Thymus (tissue), 11 donors: ENCODE results near the gene LDAF1. TPM values are rescaled to one million over a fixed set of nuclear protein-coding genes. Genes with fewer than 3 reads are reported as not detected.

ENCODE experiments used
- DNase-seq, 9 donors: peaks; one replicate each; pipeline ENCODE4 v3.0.0-alpha.2; 2013; ENCODE audit warnings: low spot score in 9 of 9, low read depth in 6 of 9, missing footprints in 1 of 9
- H3K27ac ChIP-seq, 2 donors: one replicate each; pipeline ENCODE4 v1.5.1; 2013; ENCODE audit warnings: control low read depth in 1 of 2, low read depth in 1 of 2, low read length in 1 of 2, mild to moderate bottlenecking in 1 of 2, moderate library complexity in 1 of 2
- H3K27me3 ChIP-seq, 2 donors: one replicate each; pipeline ENCODE4 v1.5.1; 2013; ENCODE audit warnings: low read length in 1 of 2; ENCODE audit not compliant: control insufficient read depth in 2 of 2, insufficient read depth in 1 of 2
- H3K36me3 ChIP-seq, 2 donors: one replicate each; pipeline ENCODE4 v1.5.1; 2013; ENCODE audit warnings: low read length in 1 of 2, mild to moderate bottlenecking in 1 of 2, moderate library complexity in 1 of 2; ENCODE audit not compliant: control insufficient read depth in 2 of 2, insufficient read depth in 2 of 2
- H3K4me1 ChIP-seq, 2 donors: one replicate each; pipeline ENCODE4 v1.5.1; 2013; ENCODE audit warnings: low read length in 2 of 2; ENCODE audit not compliant: control insufficient read depth in 2 of 2, insufficient read depth in 2 of 2
- H3K4me3 ChIP-seq, 2 donors: one replicate each; pipeline ENCODE4 v1.5.1; 2013; ENCODE audit warnings: low read length in 2 of 2, control low read depth in 1 of 2, mild to moderate bottlenecking in 1 of 2
- H3K9me3 ChIP-seq, 2 donors: one replicate each; pipeline ENCODE4 v1.5.1; 2013; ENCODE audit warnings: low read length in 1 of 2, mild to moderate bottlenecking in 1 of 2; ENCODE audit not compliant: control insufficient read depth in 2 of 2, insufficient read depth in 1 of 2
- WGBS: extraction: QIAGEN DNeasy Blood & Tissue Kit; methylation state at CpG from one replicate; pipeline ENCODE4 v1.1.7; 2013; 5-methylcytosine and 5-hydroxymethylcytosine counted together
- polyA plus RNA-seq: library from polyadenylated mRNA; stranded (reverse); fragments of 200-250 nt; gene quantifications from one replicate; pipeline ENCODE4 v1.2.3, GENCODE V29; 2013
- total RNA-seq: library from RNA; stranded (reverse); fragments of 120-200 nt; gene quantifications from one replicate; pipeline ENCODE4 v1.2.4, GENCODE V29; 2013
- donor health status: healthy.

Gene LDAF1
- total and polyA plus RNA-seq, 2 donors: 9.7 to 18.8 TPM

GRCh38 chr16:21218153-21218552, 59.7 kb downstream of the LDAF1 start:
- H3K9me3 ChIP-seq: no peaks in the 10 kb centered on the region
- no peak overlapping the region for H3K27ac ChIP-seq
- no peaks in the 10 kb centered on the region for H3K36me3 ChIP-seq
- DNase-seq: no peak
- H3K27me3 ChIP-seq: peaks cover 0 to 8% of the 10 kb centered on the region in 2 donors
- no peak overlapping the region for H3K4me3 ChIP-seq
- H3K4me1 ChIP-seq: no peaks in the 10 kb centered on the region
- WGBS: 70% methylated on average over 7 of the region's 7 CpGs

GRCh38 chr16:21219551-21219950, 61.1 kb downstream of the LDAF1 start:
- 99% methylated on average over 2 of the region's 2 CpGs for WGBS
- H3K4me3 ChIP-seq: no peak overlapping the region
- H3K9me3 ChIP-seq: no peaks in the 10 kb centered on the region
- no peak overlapping the region for H3K27ac ChIP-seq
- no peaks in the 10 kb centered on the region for H3K4me1 ChIP-seq
- DNase-seq: no peak
- no peaks in the 10 kb centered on the region for H3K36me3 ChIP-seq
- peaks cover 0 to 11% of the 10 kb centered on the region in 2 donors for H3K27me3 ChIP-seq

- DNase-seq: no peak
- peaks cover 0 to 11% of the 10 kb centered on the region in 2 donors for H3K27me3 ChIP-seq
- H3K4me3 ChIP-seq: no peak overlapping the region
- H3K36me3 ChIP-seq: no peaks in the 10 kb centered on the region
- 82% methylated on average over 4 of the region's 4 CpGs for WGBS
- H3K9me3 ChIP-seq: no peaks in the 10 kb centered on the region
- H3K4me1 ChIP-seq: no peaks in the 10 kb centered on the region
- no peak overlapping the region for H3K27ac ChIP-seq
Measured at GRCh38 chr16:21222495-21223337, 64.2 kb downstream of the LDAF1 start.

- Histone ChIP-seq H3K27me3 (peaks cover 0 to 12% of the 10 kb centered on the region in 2 donors), H3K4me1 (no peaks in the 10 kb centered on the region), H3K4me3 (no peak overlapping the region), H3K36me3 (no peaks in the 10 kb centered on the region), H3K27ac (no peak overlapping the region), H3K9me3 (no peaks in the 10 kb centered on the region)
- WGBS: 77% methylated on average over 9 of the region's 9 CpGs
- no peak for DNase-seq
Measured at GRCh38 chr16:21223787-21224186, 65.3 kb downstream of the LDAF1 start.

GRCh38 chr16:21224800-21225199, 66.3 kb downstream of the LDAF1 start:
- Histone ChIP-seq H3K27ac (no peak overlapping the region), H3K9me3 (no peaks in the 10 kb centered on the region), H3K4me3 (no peak overlapping the region), H3K27me3 (peaks cover 0 to 12% of the 10 kb centered on the region in 2 donors), H3K36me3 (no peaks in the 10 kb centered on the region), H3K4me1 (no peaks in the 10 kb centered on the region)
- no peak for DNase-seq
- 1% methylated on average over 2 of the region's 2 CpGs for WGBS

GRCh38 chr16:21226749-21227148, 68.3 kb downstream of the LDAF1 start:
- H3K9me3 ChIP-seq: no peaks in the 10 kb centered on the region
- H3K27ac ChIP-seq: no peak overlapping the region
- H3K4me1 ChIP-seq: no peaks in the 10 kb centered on the region
- peaks cover 0 to 9% of the 10 kb centered on the region in 2 donors for H3K27me3 ChIP-seq
- DNase-seq: no peak
- no peak overlapping the region for H3K4me3 ChIP-seq
- H3K36me3 ChIP-seq: no peaks in the 10 kb centered on the region

- H3K9me3 ChIP-seq: no peaks in the 10 kb centered on the region
- H3K27ac ChIP-seq: no peak overlapping the region
- no peak for DNase-seq
- H3K4me1 ChIP-seq: no peaks in the 10 kb centered on the region
- no peak overlapping the region for H3K4me3 ChIP-seq
- H3K36me3 ChIP-seq: no peaks in the 10 kb centered on the region
- peaks cover 0 to 7% of the 10 kb centered on the region in 2 donors for H3K27me3 ChIP-seq
Measured at GRCh38 chr16:21227866-21228265, 69.4 kb downstream of the LDAF1 start.

- no peaks in the 10 kb centered on the region for H3K4me1 ChIP-seq
- 92% methylated on average over 2 of the region's 2 CpGs for WGBS
Measured at GRCh38 chr16:21228361-21228872, 69.9 kb downstream of the LDAF1 start.

More at GRCh38 chr16:21228361-21228872, 69.9 kb downstream of the LDAF1 start:
- H3K4me3 ChIP-seq: no peak overlapping the region
- H3K27me3 ChIP-seq: peaks cover 0 to 4% of the 10 kb centered on the region in 2 donors
- no peaks in the 10 kb centered on the region for H3K36me3 ChIP-seq
- H3K9me3 ChIP-seq: no peaks in the 10 kb centered on the region
- DNase-seq: no peak
- H3K27ac ChIP-seq: no peak overlapping the region
